WI38 (cell line): ENCODE measurements around the gene TMEM200B.

Experiments used
- H3K4me3 ChIP-seq: 2 replicates; pipeline ENCODE4 v1.5.1; 2011; ENCODE audit warnings: low read depth, mild to moderate bottlenecking, control low read depth, low read length
- CTCF ChIP-seq: IDR thresholded peaks from 2 replicates; pipeline ENCODE4 v1.5.1; 2012; ENCODE audit warnings: low read depth, mild to moderate bottlenecking, control low read depth, low read length

The TMEM200B gene

GRCh38 chr1:29124366-29125236 lies 898 bp upstream of the TMEM200B start:
- H3K4me3 ChIP-seq: peak overlapping the region; percentile 64
- peak; percentile 64 for TF ChIP-seq CTCF

- H3K4me3 ChIP-seq: peak overlapping the region; percentile 64
- no peak for TF ChIP-seq CTCF
Measured at GRCh38 chr1:29123053-29123886, 433 bp downstream of the TMEM200B start.

GRCh38 chr1:29122682-29123052 lies 1.0 kb downstream of the TMEM200B start:
- TF ChIP-seq CTCF: no peak
- H3K4me3 ChIP-seq: peak overlapping the region; percentile 64

- peak overlapping the region; percentile 64 for H3K4me3 ChIP-seq
- TF ChIP-seq CTCF: no peak
Measured at GRCh38 chr1:29121936-29122681, 1.6 kb downstream of the TMEM200B start.

GRCh38 chr1:29121516-29121935 lies 2.2 kb downstream of the TMEM200B start:
- TF ChIP-seq CTCF: no peak
- no peak overlapping the region for H3K4me3 ChIP-seq

- H3K4me3 ChIP-seq: no peak overlapping the region
- no peak for TF ChIP-seq CTCF
Measured at GRCh38 chr1:29120947-29121485, 2.7 kb downstream of the TMEM200B start.
